ENCODE measurements around the gene CABP7. TPM values are rescaled to one million over a fixed set of nuclear protein-coding genes. Genes with fewer than 3 reads are reported as not detected.

Gene CABP7
- total and polyA plus RNA-seq, 11 donors: 0.03 to 0.11 TPM; not detected in 9

DNA sequence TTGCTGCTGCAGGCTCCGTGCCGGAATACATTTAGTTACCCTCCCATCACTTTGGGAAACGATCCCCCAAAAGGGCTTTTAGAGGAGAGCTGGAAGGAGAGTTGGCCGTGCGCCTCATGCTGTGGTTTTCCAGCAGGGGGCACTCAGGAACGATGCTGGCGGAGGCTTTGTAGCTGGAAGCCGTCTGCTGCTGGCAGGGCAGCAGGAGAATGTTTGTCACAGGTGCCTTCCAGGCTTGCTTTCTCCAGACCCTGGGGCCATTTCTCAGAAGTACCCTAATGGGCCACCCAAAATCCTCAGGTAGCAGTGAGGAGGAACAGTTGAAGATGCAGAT, 30.0 kb upstream of the CABP7 start:
- no peak for TF ChIP-seq POLR2A (IDR thresholded peaks at IDR 0.05)
- TF ChIP-seq, protein P1, sequence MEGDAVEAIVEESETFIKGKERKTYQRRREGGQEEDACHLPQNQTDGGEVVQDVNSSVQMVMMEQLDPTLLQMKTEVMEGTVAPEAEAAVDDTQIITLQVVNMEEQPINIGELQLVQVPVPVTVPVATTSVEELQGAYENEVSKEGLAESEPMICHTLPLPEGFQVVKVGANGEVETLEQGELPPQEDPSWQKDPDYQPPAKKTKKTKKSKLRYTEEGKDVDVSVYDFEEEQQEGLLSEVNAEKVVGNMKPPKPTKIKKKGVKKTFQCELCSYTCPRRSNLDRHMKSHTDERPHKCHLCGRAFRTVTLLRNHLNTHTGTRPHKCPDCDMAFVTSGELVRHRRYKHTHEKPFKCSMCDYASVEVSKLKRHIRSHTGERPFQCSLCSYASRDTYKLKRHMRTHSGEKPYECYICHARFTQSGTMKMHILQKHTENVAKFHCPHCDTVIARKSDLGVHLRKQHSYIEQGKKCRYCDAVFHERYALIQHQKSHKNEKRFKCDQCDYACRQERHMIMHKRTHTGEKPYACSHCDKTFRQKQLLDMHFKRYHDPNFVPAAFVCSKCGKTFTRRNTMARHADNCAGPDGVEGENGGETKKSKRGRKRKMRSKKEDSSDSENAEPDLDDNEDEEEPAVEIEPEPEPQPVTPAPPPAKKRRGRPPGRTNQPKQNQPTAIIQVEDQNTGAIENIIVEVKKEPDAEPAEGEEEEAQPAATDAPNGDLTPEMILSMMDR (IDR thresholded peaks at IDR 0.05): peak; percentile 51 to 78 (median 64)
- no peak overlapping the region for H3K27ac ChIP-seq
- peaks cover 0 to 71% (median 42%) of the 10 kb centered on the region in 9 donors for H3K36me3 ChIP-seq
- ATAC-seq: peak in 3 of 4 donors; percentile 66 to 77 (median 74)
- H3K27me3 ChIP-seq: no peaks in the 10 kb centered on the region
- intact Hi-C loops (cut with DNase I): loop anchor here in 8 of 10 donors (1.0 to 10.0 kb wide), 7 partner anchors 315 to 399 kb away; partner anchors contain the start of gene HORMAD2 (in 3 of the 8)
- H3K9me3 ChIP-seq: no peaks in the 10 kb centered on the region
- peak; percentile 45 to 76 (median 59) for DNase-seq
- 17 to 41% (median 34%) methylated on average over 8 of the region's 8 CpGs for WGBS, 4 donors
- peaks cover 0 to 4% (median 0%) of the 10 kb centered on the region in 12 donors for H3K4me1 ChIP-seq
- H3K4me3 ChIP-seq: no peak overlapping the region

GRCh38 chr22:29690476-29690875, 29.3 kb upstream of the CABP7 start:
- intact Hi-C loops (cut with DNase I): loop anchor here in 6 of 10 donors (1.0 to 10.0 kb wide), 5 partner anchors 314 to 399 kb away; no protein-coding TSS in a partner anchor
- DNase-seq (peak in 1 of 5 donors; percentile 37), ATAC-seq (no peak)
- no peak for TF ChIP-seq POLR2A (IDR thresholded peaks at IDR 0.05)
- TF ChIP-seq, protein P1 (IDR thresholded peaks at IDR 0.05): no peak
- WGBS, 4 donors: 78 to 82% (median 82%) methylated on average over 9 of the region's 9 CpGs
- Histone ChIP-seq H3K4me1 (peaks cover 0 to 4% (median 0%) of the 10 kb centered on the region in 12 donors), H3K9me3 (no peaks in the 10 kb centered on the region), H3K27ac (no peak overlapping the region), H3K4me3 (no peak overlapping the region), H3K36me3 (peaks cover 0 to 71% (median 44%) of the 10 kb centered on the region in 9 donors), H3K27me3 (no peaks in the 10 kb centered on the region)

GRCh38 chr22:29691636-29692326, 28.0 kb upstream of the CABP7 start:
- Histone ChIP-seq H3K4me3 (no peak overlapping the region), H3K27ac (no peak overlapping the region), H3K9me3 (no peaks in the 10 kb centered on the region), H3K36me3 (peaks cover 0 to 69% (median 47%) of the 10 kb centered on the region in 9 donors), H3K27me3 (no peaks in the 10 kb centered on the region), H3K4me1 (peaks cover 0 to 4% (median 0%) of the 10 kb centered on the region in 12 donors)
- 89 to 94% (median 92%) methylated on average over 12 to 13 of the region's 13 CpGs for WGBS, 4 donors
- TF ChIP-seq, protein P1 (IDR thresholded peaks at IDR 0.05): no peak
- no peak for TF ChIP-seq POLR2A (IDR thresholded peaks at IDR 0.05)
- no peak for ATAC-seq
- intact Hi-C loops (cut with DNase I): loop anchor here in 5 of 10 donors (2.0 to 10.0 kb wide), 4 partner anchors 313 to 397 kb away; no protein-coding TSS in a partner anchor
- DNase-seq: peak in 1 of 5 donors; percentile 38

DNA sequence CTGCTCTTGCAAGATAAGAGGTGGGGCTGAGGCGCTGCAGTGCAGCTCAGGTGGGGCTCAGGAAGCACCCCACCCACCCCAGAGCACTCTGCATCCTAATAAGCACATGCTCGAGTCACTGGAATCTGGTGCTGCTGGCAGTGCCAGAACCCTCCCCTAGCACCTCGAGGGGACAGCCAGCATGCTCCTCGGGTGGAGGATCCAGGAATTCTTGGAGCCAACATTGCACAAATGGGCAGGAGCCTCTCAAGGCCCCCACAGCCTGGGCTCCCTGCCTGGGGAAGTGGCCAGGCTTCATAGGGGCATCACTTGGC, 27.5 kb upstream of the CABP7 start:
- DNase-seq (no peak), ATAC-seq (no peak)
- H3K27me3 ChIP-seq: no peaks in the 10 kb centered on the region
- 34 to 61% (median 53%) methylated on average over 4 of the region's 4 CpGs for WGBS, 4 donors
- intact Hi-C loops (cut with DNase I): loop anchor here in 3 of 10 donors (5.0 to 10.0 kb wide), 2 partner anchors 313 to 395 kb away; no protein-coding TSS in a partner anchor
- no peaks in the 10 kb centered on the region for H3K9me3 ChIP-seq
- H3K4me3 ChIP-seq: no peak overlapping the region
- peaks cover 0 to 4% (median 0%) of the 10 kb centered on the region in 12 donors for H3K4me1 ChIP-seq
- H3K27ac ChIP-seq: no peak overlapping the region
- TF ChIP-seq, protein P1 (IDR thresholded peaks at IDR 0.05): no peak
- no peak for TF ChIP-seq POLR2A (IDR thresholded peaks at IDR 0.05)
- peaks cover 0 to 68% (median 42%) of the 10 kb centered on the region in 9 donors for H3K36me3 ChIP-seq
